HG02852 (cell line): ENCODE measurements around the gene INTS6.
A peak's percentile ranks its signal among the peaks of the same experiment; 100 is the strongest.

Experiments
- ATAC-seq: cut with Tn5 transposase; IDR thresholded peaks from one replicate; pipeline ENCODE4 v1.9.1; 2021; ENCODE audit warnings: mild to moderate bottlenecking, moderate library complexity; ENCODE audit not compliant: unreplicated experiment

The INTS6 gene

GRCh38 chr13:51355217-51355616 is 97.6 kb downstream of the INTS6 start:
- ATAC-seq, result no peak

GRCh38 chr13:51349016-51349415 is 103.8 kb downstream of the INTS6 start:
- ATAC-seq, result no peak

GRCh38 chr13:51348069-51348967 is 104.5 kb downstream of the INTS6 start:
- ATAC-seq, result no peak

- ATAC-seq, result no peak
Measured at GRCh38 chr13:51347099-51347498, 105.7 kb downstream of the INTS6 start.

- peak; percentile 64 for ATAC-seq
Measured at GRCh38 chr13:51346397-51346796, 106.4 kb downstream of the INTS6 start.

GRCh38 chr13:51343475-51343874 is 109.4 kb downstream of the INTS6 start:
- no peak for ATAC-seq

- ATAC-seq, result no peak
Measured at GRCh38 chr13:51342706-51343105, 110.1 kb downstream of the INTS6 start.

- ATAC-seq, result no peak
Measured at GRCh38 chr13:51341791-51342190, 111.0 kb downstream of the INTS6 start.

GRCh38 chr13:51341232-51341631 is 111.6 kb downstream of the INTS6 start:
- no peak for ATAC-seq

GRCh38 chr13:51339952-51340732 is 112.7 kb downstream of the INTS6 start:
- no peak for ATAC-seq

- ATAC-seq, result no peak
Measured at GRCh38 chr13:51339354-51339753, 113.5 kb downstream of the INTS6 start, which contains the start of gene SERPINE3. Gene SERPINE3, plus strand, starts transcription at chr13:51339691. Its CDS starts 1,401 bp downstream, at chr13:51341092.

- no peak for ATAC-seq
Measured at GRCh38 chr13:51336746-51337145, 116.1 kb downstream of the INTS6 start.

- ATAC-seq, result no peak
Measured at GRCh38 chr13:51333826-51334225, 119.0 kb downstream of the INTS6 start.

GRCh38 chr13:51333421-51333820 is 119.4 kb downstream of the INTS6 start:
- ATAC-seq, result no peak

GRCh38 chr13:51332566-51333361 is 120.1 kb downstream of the INTS6 start:
- ATAC-seq, result no peak

GRCh38 chr13:51331354-51331861 is 121.4 kb downstream of the INTS6 start:
- peak; percentile 58 for ATAC-seq

- ATAC-seq, result peak; percentile 62
Measured at GRCh38 chr13:51330791-51331190, 122.0 kb downstream of the INTS6 start.

- no peak for ATAC-seq
Measured at GRCh38 chr13:51329606-51330005, 123.2 kb downstream of the INTS6 start.

- ATAC-seq, result no peak
Measured at GRCh38 chr13:51328488-51328887, 124.3 kb downstream of the INTS6 start.

GRCh38 chr13:51327961-51328360 is 124.9 kb downstream of the INTS6 start:
- no peak for ATAC-seq

- ATAC-seq, result no peak
Measured at GRCh38 chr13:51326777-51327176, 126.1 kb downstream of the INTS6 start.
